ENCODE data around the gene TNIK.

The TNIK gene

GRCh38 chr3:171444001-171444690, 16.1 kb downstream of the TNIK start:
- no peak for TF ChIP-seq CTCF (IDR thresholded peaks at IDR 0.05; ENCODE audit: extremely low read depth, insufficient read depth, missing control alignments)
- in situ Hi-C loops (cut with MboI; ENCODE audit: low pct_unique_long_range_greater_than_20kb, low sequenced_read_pairs, unreplicated experiment) = no loop called here
- DNase-seq (ENCODE audit: low spot score) = no peak

- no peak for DNase-seq (ENCODE audit: low spot score)
- in situ Hi-C loops (cut with MboI; ENCODE audit: low pct_unique_long_range_greater_than_20kb, low sequenced_read_pairs, unreplicated experiment) = no loop called here
- no peak for TF ChIP-seq CTCF (IDR thresholded peaks at IDR 0.05; ENCODE audit: extremely low read depth, insufficient read depth, missing control alignments)
These were observed 16.8 kb downstream of the TNIK start for GRCh38 chr3:171443211-171443957.

- in situ Hi-C loops (cut with MboI; ENCODE audit: low pct_unique_long_range_greater_than_20kb, low sequenced_read_pairs, unreplicated experiment) = no loop called here
- no peak for DNase-seq (ENCODE audit: low spot score)
- no peak for TF ChIP-seq CTCF (IDR thresholded peaks at IDR 0.05; ENCODE audit: extremely low read depth, insufficient read depth, missing control alignments)
These were observed 18.0 kb downstream of the TNIK start for GRCh38 chr3:171442184-171442583.

GRCh38 chr3:171441381-171441780, 18.8 kb downstream of the TNIK start:
- in situ Hi-C loops (cut with MboI; ENCODE audit: low pct_unique_long_range_greater_than_20kb, low sequenced_read_pairs, unreplicated experiment) = no loop called here
- DNase-seq (ENCODE audit: low spot score) = no peak
- TF ChIP-seq CTCF (IDR thresholded peaks at IDR 0.05; ENCODE audit: extremely low read depth, insufficient read depth, missing control alignments) = no peak

GRCh38 chr3:171439996-171440395, 20.2 kb downstream of the TNIK start:
- no peak for DNase-seq (ENCODE audit: low spot score)
- in situ Hi-C loops (cut with MboI; ENCODE audit: low pct_unique_long_range_greater_than_20kb, low sequenced_read_pairs, unreplicated experiment) = no loop called here
- no peak for TF ChIP-seq CTCF (IDR thresholded peaks at IDR 0.05; ENCODE audit: extremely low read depth, insufficient read depth, missing control alignments)

- in situ Hi-C loops (cut with MboI; ENCODE audit: low pct_unique_long_range_greater_than_20kb, low sequenced_read_pairs, unreplicated experiment) = no loop called here
- no peak for TF ChIP-seq CTCF (IDR thresholded peaks at IDR 0.05; ENCODE audit: extremely low read depth, insufficient read depth, missing control alignments)
- DNase-seq (ENCODE audit: low spot score) = no peak
These were observed 23.0 kb downstream of the TNIK start for GRCh38 chr3:171437115-171437756.
